ENCODE measurements around the gene NUDC. TPM values are rescaled to one million over a fixed set of nuclear protein-coding genes. Genes with fewer than 3 reads are reported as not detected.
A peak's percentile ranks its signal among the peaks of the same experiment; 100 is the strongest.

Gene NUDC
- total and polyA plus RNA-seq, 2 of the 13 experiments (the other 11 are each of a cell fraction or from before 2014, with no cell fraction given), result 34.7 to 104 TPM

DNA sequence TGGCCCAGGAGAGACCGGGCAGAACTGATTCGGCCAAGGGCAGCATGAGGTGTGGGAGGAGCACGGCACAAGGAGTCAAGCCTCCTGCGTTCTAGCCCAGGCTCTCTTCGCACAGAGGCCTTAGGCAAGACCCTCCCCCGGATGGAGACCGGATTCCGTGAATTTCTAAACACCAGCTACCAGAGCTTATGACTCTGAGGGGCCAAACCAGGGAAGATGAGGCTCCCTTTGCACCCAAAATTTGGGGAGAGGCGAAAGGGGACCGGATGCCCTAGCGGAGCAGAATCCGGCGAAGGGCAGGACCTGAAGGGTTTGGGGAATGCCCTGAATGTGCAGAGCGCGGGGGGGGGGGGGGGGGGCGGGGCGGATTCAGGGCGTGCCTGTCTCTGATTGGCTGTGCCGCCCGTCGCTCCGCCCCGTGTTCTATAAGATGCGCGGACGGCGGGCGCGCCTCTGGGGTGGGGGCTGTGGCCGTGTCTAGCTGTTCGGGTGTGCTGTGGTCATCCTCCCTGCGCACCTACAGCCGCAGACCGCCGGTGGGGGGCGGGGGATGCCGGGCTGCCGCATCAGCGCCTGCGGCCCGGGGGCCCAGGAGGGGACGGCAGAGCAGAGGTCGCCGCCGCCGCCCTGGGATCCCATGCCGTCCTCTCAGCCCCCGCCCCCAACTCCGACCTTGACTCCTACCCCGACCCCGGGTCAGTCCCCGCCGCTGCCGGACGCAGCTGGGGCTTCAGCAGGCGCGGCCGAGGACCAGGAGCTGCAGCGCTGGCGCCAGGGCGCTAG, 71.9 kb downstream of the NUDC start, which contains the start of gene TRNP1 (continued):
- TF ChIP-seq ZNF280D (CRISPR knock-in tag; IDR thresholded peaks at IDR 0.05), result no peak
- peak; percentile 86 for TF ChIP-seq SP2 (CRISPR knock-in tag; IDR thresholded peaks at IDR 0.05)
- TF ChIP-seq ZKSCAN5 (CRISPR knock-in tag; IDR thresholded peaks at IDR 0.05), result no peak
- no peak for TF ChIP-seq ZNF782 (CRISPR knock-in tag; IDR thresholded peaks at IDR 0.05; ENCODE audit: borderline replicate concordance)
- TF ChIP-seq PHB2 (IDR thresholded peaks at IDR 0.05; ENCODE audit: partially characterized antibody), result no peak
- TF ChIP-seq ZNF749 (CRISPR knock-in tag; IDR thresholded peaks at IDR 0.05; ENCODE audit: borderline replicate concordance), result no peak; the same call in 1 of the 2 replicates
- no peak for TF ChIP-seq ZUFSP (CRISPR knock-in tag; IDR thresholded peaks at IDR 0.05; ENCODE audit: borderline replicate concordance)
- no peak for TF ChIP-seq ATF1 (CRISPR knock-in tag; IDR thresholded peaks at IDR 0.05)
- no peak; the same call in 1 of the 2 replicates for TF ChIP-seq ZNF567 (CRISPR knock-in tag; IDR thresholded peaks at IDR 0.05; ENCODE audit: borderline replicate concordance)
- no peak for TF ChIP-seq XRCC5 (optimal IDR thresholded peaks at IDR 0.05; ENCODE audit: low read length)
- TF ChIP-seq RARA (CRISPR knock-in tag; IDR thresholded peaks at IDR 0.05), result peak; percentile 98
- TF ChIP-seq NCOA5 (CRISPR knock-in tag; IDR thresholded peaks at IDR 0.05), result no peak
- TF ChIP-seq FLYWCH1 (CRISPR knock-in tag; IDR thresholded peaks at IDR 0.05), result 0 out of 2 replicates have a peak, but pooled peaks have one; percentile 44
- TF ChIP-seq TOE1 (CRISPR knock-in tag; IDR thresholded peaks at IDR 0.05), result no peak
- TF ChIP-seq, protein P1, sequence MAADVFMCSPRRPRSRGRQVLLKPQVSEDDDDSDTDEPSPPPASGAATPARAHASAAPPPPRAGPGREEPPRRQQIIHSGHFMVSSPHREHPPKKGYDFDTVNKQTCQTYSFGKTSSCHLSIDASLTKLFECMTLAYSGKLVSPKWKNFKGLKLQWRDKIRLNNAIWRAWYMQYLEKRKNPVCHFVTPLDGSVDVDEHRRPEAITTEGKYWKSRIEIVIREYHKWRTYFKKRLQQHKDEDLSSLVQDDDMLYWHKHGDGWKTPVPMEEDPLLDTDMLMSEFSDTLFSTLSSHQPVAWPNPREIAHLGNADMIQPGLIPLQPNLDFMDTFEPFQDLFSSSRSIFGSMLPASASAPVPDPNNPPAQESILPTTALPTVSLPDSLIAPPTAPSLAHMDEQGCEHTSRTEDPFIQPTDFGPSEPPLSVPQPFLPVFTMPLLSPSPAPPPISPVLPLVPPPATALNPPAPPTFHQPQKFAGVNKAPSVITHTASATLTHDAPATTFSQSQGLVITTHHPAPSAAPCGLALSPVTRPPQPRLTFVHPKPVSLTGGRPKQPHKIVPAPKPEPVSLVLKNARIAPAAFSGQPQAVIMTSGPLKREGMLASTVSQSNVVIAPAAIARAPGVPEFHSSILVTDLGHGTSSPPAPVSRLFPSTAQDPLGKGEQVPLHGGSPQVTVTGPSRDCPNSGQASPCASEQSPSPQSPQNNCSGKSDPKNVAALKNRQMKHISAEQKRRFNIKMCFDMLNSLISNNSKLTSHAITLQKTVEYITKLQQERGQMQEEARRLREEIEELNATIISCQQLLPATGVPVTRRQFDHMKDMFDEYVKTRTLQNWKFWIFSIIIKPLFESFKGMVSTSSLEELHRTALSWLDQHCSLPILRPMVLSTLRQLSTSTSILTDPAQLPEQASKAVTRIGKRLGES (CRISPR knock-in tag; IDR thresholded peaks at IDR 0.05; ENCODE audit: borderline replicate concordance), result 0 out of 2 replicates have a peak, but pooled peaks have one; percentile 81
- TF ChIP-seq, protein P2, sequence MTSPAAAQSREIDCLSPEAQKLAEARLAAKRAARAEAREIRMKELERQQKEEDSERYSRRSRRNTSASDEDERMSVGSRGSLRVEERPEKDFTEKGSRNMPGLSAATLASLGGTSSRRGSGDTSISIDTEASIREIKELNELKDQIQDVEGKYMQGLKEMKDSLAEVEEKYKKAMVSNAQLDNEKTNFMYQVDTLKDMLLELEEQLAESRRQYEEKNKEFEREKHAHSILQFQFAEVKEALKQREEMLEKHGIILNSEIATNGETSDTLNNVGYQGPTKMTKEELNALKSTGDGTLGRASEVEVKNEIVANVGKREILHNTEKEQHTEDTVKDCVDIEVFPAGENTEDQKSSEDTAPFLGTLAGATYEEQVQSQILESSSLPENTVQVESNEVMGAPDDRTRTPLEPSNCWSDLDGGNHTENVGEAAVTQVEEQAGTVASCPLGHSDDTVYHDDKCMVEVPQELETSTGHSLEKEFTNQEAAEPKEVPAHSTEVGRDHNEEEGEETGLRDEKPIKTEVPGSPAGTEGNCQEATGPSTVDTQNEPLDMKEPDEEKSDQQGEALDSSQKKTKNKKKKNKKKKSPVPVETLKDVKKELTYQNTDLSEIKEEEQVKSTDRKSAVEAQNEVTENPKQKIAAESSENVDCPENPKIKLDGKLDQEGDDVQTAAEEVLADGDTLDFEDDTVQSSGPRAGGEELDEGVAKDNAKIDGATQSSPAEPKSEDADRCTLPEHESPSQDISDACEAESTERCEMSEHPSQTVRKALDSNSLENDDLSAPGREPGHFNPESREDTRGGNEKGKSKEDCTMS (CRISPR knock-in tag; conservative IDR thresholded peaks at IDR 0.05), result no peak
- no peak for TF ChIP-seq SOX6 (IDR thresholded peaks at IDR 0.05)
- TF ChIP-seq SOX6 (CRISPR knock-in tag; IDR thresholded peaks at IDR 0.05), result peak; percentile 84
- peak; percentile 79 for TF ChIP-seq ARNT2 (CRISPR knock-in tag; IDR thresholded peaks at IDR 0.05; ENCODE audit: low read depth)

Data from HepG2 (cell line).